Epithelial cell of esophagus (primary cell): ENCODE measurements around the gene NAA80.

Source experiments
- DNase-seq: peaks from one replicate; pipeline ENCODE4 v3.0.0; 2010; ENCODE audit warnings: low read depth
- H3K4me3 ChIP-seq: 2 replicates; pipeline ENCODE4 v1.5.1; 2011; ENCODE audit warnings: mild to moderate bottlenecking, low read length, control low read depth
- TF ChIP-seq, protein P1 (sequence below): IDR thresholded peaks from 2 replicates; pipeline ENCODE4 v1.5.1; 2011; ENCODE audit warnings: low read depth, mild to moderate bottlenecking, low read length, control low read depth, inconsistent platforms; ENCODE audit not compliant: insufficient read depth; ENCODE audit errors: missing control alignments

Gene NAA80

DNA sequence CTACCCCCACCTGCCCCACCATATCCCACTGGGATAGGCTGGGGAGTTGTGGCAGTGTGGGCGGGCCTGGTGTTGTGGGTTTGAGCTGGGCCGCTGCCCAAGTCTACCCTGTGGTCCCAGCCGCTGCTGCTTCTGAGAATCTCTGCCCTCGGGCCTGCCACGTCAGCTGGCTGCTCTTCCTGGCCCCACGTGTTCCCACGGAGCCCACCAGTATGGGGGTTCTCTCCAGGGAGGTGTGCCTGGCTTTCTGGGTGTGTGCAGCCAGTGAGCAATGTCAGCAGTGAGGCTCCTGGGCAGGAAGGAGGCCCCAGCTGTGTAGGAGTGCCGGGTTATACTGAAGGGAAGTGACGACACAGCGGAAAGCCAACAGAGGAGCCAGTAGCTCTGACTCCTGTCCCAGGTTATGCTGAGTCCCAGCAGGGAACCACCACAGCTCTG lies 52.7 kb downstream of the NAA80 start:
- TF ChIP-seq, protein P1, sequence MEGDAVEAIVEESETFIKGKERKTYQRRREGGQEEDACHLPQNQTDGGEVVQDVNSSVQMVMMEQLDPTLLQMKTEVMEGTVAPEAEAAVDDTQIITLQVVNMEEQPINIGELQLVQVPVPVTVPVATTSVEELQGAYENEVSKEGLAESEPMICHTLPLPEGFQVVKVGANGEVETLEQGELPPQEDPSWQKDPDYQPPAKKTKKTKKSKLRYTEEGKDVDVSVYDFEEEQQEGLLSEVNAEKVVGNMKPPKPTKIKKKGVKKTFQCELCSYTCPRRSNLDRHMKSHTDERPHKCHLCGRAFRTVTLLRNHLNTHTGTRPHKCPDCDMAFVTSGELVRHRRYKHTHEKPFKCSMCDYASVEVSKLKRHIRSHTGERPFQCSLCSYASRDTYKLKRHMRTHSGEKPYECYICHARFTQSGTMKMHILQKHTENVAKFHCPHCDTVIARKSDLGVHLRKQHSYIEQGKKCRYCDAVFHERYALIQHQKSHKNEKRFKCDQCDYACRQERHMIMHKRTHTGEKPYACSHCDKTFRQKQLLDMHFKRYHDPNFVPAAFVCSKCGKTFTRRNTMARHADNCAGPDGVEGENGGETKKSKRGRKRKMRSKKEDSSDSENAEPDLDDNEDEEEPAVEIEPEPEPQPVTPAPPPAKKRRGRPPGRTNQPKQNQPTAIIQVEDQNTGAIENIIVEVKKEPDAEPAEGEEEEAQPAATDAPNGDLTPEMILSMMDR, result no peak
- DNase-seq, result peak; percentile 98

More for the DNA sequence above, 52.7 kb downstream of the NAA80 start:
- H3K4me3 ChIP-seq, result no peak overlapping the region
